Kidney (tissue), 14 donors: ENCODE results near the gene DNAH5. TPM values are rescaled to one million over a fixed set of nuclear protein-coding genes. Genes with fewer than 3 reads are reported as not detected.

Source experiments
- DNase-seq, 5 donors: peaks; one replicate each; pipeline ENCODE4 v3.0.0-alpha.2; 2013 to 2020
- FAIRE-seq: peaks from 2 replicates; lab custom pipeline; 2012; peaks lifted over from hg19 to GRCh38; lab: Jason Lieb, UNC
- H3K27ac ChIP-seq, 2 donors: one replicate each; pipeline ENCODE4 v1.7.0; 2013; ENCODE audit warnings: low read depth in 2 of 2, low read length in 2 of 2, inconsistent platforms in 1 of 2
- H3K27me3 ChIP-seq: one replicate; pipeline ENCODE4 v1.7.1; 2013; ENCODE audit warnings: low read length, inconsistent platforms; ENCODE audit not compliant: control insufficient read depth, insufficient read depth
- H3K36me3 ChIP-seq, 3 donors: one replicate each; pipeline versions ENCODE4 v1.7.0 to v1.7.1; 2013; ENCODE audit warnings: low read length in 3 of 3, control low read depth in 1 of 3, inconsistent platforms in 1 of 3; ENCODE audit not compliant: insufficient read depth in 3 of 3, control insufficient read depth in 2 of 3
- H3K4me1 ChIP-seq, 3 donors: one replicate each; pipeline versions ENCODE4 v1.7.0 to v1.7.1; 2013; ENCODE audit warnings: low read length in 3 of 3, inconsistent platforms in 1 of 3, low read depth in 1 of 3; ENCODE audit not compliant: control insufficient read depth in 2 of 3, insufficient read depth in 2 of 3
- H3K4me3 ChIP-seq, 3 donors: one replicate each; pipeline versions ENCODE4 v1.7.0 to v1.8.1; 2013; ENCODE audit warnings: low read length in 3 of 3, control low read depth in 1 of 3, inconsistent platforms in 1 of 3
- H3K9ac ChIP-seq, 3 donors: one replicate each; pipeline versions ENCODE4 v1.7.0 to v1.7.1; 2013; ENCODE audit warnings: low read length in 3 of 3, control low read depth in 1 of 3, inconsistent platforms in 1 of 3
- H3K9me3 ChIP-seq, 3 donors: one replicate each; pipeline versions ENCODE4 v1.7.0 to v1.7.1; 2013; ENCODE audit warnings: low read length in 3 of 3, control low read depth in 1 of 3, inconsistent platforms in 1 of 3; ENCODE audit not compliant: control insufficient read depth in 2 of 3, insufficient read depth in 1 of 3
- CTCF ChIP-seq: IDR thresholded peaks from 3 replicates; pipeline ENCODE4 v1.5.1; 2012; ENCODE audit warnings: mild to moderate bottlenecking, moderate library complexity, borderline replicate concordance; ENCODE audit not compliant: insufficient read depth; ENCODE audit errors: extremely low read depth
- intact Hi-C: fragments of 100-400 bp; cut with DNase I; formaldehyde crosslinking; loops from one replicate; pipeline ENCODE4 v1.11.1; 2022
- polyA plus RNA-seq: library from polyadenylated mRNA; stranded (reverse); fragments of 350-450 nt; fragmentation: Illumina TruSeq; extraction: RNeasy Lipid Tissue Mini Kit (QIAGEN cat#74804); gene quantifications from one replicate; pipeline ENCODE4 v1.2.3, GENCODE V29; 2014; ENCODE audit warnings: low read depth, low replicate concordance; ENCODE audit not compliant: insufficient read depth
- total RNA-seq: library from RNA; stranded (reverse); fragmentation: NEBNext Ultra II Directional; extraction: Animal tissue kit (Norgen Biotek cat#: 25700); gene quantifications from one replicate; pipeline ENCODE4 v1.2.1, GENCODE V29; 2021
- donor health status: control.
- donor health status: control.
- donor health status: control.
- donor health status: control.
- donor health status: control.
- donor health status: DM: yes; HTN: yes; CAD: no.
- donor health status: Normal renal cell carcinoma (clear cell type).

The DNAH5 gene
- total and polyA plus RNA-seq, 2 donors from 2014 or later: 0.49 to 16.4 TPM

DNA sequence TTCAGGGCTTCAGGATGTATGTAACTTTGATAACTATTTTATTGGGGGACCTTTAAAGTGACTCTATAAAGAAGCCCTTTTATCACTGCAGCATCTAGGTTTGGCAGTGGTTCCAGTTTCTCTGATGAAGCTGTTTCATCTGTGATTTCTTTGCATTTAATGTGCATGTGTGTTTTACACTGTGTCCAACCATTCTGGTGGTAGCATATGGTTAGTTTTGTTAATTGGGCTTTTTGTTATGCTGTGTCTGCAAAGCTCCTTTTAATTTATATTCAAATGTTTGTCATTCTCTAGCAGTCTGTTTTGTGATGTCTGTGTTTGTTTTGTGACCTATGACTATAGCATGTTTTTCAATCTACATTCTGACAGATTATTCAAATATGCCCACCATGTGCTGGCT lies 294.8 kb downstream of the DNAH5 start:
- no peak for DNase-seq

GRCh38 chr5:13648822-13649221 lies 295.7 kb downstream of the DNAH5 start:
- FAIRE-seq: no peak
- no peak for DNase-seq
- H3K9ac ChIP-seq: no peak overlapping the region
- intact Hi-C loops: no loop called here
- H3K27me3 ChIP-seq: no peaks in the 10 kb centered on the region
- no peaks in the 10 kb centered on the region for H3K36me3 ChIP-seq
- no peak overlapping the region for H3K4me3 ChIP-seq
- H3K27ac ChIP-seq: no peak overlapping the region
- no peaks in the 10 kb centered on the region for H3K4me1 ChIP-seq
- no peak for TF ChIP-seq CTCF
- H3K9me3 ChIP-seq: no peaks in the 10 kb centered on the region

More for the DNA sequence above, 294.8 kb downstream of the DNAH5 start:
- Histone ChIP-seq H3K4me3 (no peak overlapping the region), H3K36me3 (no peaks in the 10 kb centered on the region), H3K27me3 (no peaks in the 10 kb centered on the region), H3K9ac (no peak overlapping the region), H3K27ac (no peak overlapping the region), H3K9me3 (no peaks in the 10 kb centered on the region), H3K4me1 (no peaks in the 10 kb centered on the region)
- intact Hi-C loops: no loop called here
- no peak for TF ChIP-seq CTCF
- FAIRE-seq: no peak

- H3K27me3 ChIP-seq: no peaks in the 10 kb centered on the region
- no peaks in the 10 kb centered on the region for H3K4me1 ChIP-seq
- TF ChIP-seq CTCF: no peak
- no peak for DNase-seq
- H3K27ac ChIP-seq: no peak overlapping the region
- intact Hi-C loops: no loop called here
- H3K36me3 ChIP-seq: no peaks in the 10 kb centered on the region
- H3K9ac ChIP-seq: no peak overlapping the region
- H3K9me3 ChIP-seq: no peaks in the 10 kb centered on the region
- no peak overlapping the region for H3K4me3 ChIP-seq
- no peak for FAIRE-seq
Measured at GRCh38 chr5:13643734-13644133, 300.8 kb downstream of the DNAH5 start.

DNA sequence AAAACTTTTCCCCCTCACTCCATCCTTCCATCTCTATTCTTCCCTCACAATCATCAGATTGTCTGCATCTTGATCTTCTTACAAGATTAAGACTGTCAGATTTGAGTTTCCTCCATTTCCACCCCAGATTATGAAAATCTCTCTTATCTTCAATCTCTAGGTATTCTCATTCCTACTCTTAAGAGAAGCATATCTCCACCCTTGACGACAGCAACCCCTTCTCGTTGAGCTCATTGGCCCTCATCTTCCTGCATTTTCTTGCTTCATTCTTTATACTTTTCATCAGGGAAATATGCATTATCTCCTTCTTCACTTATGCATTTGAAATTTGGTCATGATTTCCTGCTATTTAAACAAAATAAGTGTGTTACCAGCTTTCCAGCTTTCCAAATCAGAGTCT lies 301.3 kb downstream of the DNAH5 start:
- Histone ChIP-seq H3K4me1 (no peaks in the 10 kb centered on the region), H3K4me3 (no peak overlapping the region), H3K27me3 (no peaks in the 10 kb centered on the region), H3K36me3 (no peaks in the 10 kb centered on the region), H3K9ac (no peak overlapping the region), H3K9me3 (no peaks in the 10 kb centered on the region), H3K27ac (no peak overlapping the region)
- FAIRE-seq (no peak), DNase-seq (no peak)
- intact Hi-C loops: no loop called here
- TF ChIP-seq CTCF: no peak
